HFF-Myc (cell line): ENCODE results near the gene ADAMTSL1.

ENCODE experiments used
- DNase-seq: peaks from one replicate; pipeline ENCODE4 v3.0.0-alpha.2; 2011; ENCODE audit warnings: low read depth; ENCODE audit errors: extremely low read depth
- H3K4me3 ChIP-seq: replicated peaks from 2 replicates; pipeline ENCODE4 v1.5.1; 2011; ENCODE audit warnings: low read depth, mild to moderate bottlenecking, control low read depth, low read length
- TF ChIP-seq, protein P1 (sequence below): IDR thresholded peaks from 2 replicates; pipeline ENCODE4 v1.5.1; 2012; ENCODE audit warnings: mild to moderate bottlenecking, low read depth, low read length, control low read depth; ENCODE audit errors: missing control alignments

ADAMTSL1 gene

DNA sequence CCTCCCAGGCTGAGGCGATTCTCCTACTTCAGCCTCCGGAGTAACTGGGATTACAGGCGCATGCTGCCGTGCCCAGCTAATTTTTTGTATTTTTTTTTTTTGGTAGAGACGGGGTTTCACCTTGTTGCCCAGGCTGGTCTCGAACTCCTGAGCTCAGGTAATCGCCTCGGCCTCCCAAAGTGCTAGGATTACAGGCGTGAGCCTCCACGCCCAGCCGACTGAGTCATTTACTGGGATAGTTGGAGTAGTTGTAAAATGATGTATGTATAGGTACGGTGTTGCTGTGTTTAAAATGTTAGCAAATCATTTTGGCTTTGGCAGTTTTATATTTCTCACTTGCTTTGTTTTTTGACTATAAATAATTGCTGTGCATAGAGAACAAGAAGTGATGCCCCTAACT is 209.4 kb downstream of the ADAMTSL1 start:
- H3K4me3 ChIP-seq: no peak overlapping the region
- DNase-seq: no peak
- TF ChIP-seq, protein P1, sequence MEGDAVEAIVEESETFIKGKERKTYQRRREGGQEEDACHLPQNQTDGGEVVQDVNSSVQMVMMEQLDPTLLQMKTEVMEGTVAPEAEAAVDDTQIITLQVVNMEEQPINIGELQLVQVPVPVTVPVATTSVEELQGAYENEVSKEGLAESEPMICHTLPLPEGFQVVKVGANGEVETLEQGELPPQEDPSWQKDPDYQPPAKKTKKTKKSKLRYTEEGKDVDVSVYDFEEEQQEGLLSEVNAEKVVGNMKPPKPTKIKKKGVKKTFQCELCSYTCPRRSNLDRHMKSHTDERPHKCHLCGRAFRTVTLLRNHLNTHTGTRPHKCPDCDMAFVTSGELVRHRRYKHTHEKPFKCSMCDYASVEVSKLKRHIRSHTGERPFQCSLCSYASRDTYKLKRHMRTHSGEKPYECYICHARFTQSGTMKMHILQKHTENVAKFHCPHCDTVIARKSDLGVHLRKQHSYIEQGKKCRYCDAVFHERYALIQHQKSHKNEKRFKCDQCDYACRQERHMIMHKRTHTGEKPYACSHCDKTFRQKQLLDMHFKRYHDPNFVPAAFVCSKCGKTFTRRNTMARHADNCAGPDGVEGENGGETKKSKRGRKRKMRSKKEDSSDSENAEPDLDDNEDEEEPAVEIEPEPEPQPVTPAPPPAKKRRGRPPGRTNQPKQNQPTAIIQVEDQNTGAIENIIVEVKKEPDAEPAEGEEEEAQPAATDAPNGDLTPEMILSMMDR: no peak

DNA sequence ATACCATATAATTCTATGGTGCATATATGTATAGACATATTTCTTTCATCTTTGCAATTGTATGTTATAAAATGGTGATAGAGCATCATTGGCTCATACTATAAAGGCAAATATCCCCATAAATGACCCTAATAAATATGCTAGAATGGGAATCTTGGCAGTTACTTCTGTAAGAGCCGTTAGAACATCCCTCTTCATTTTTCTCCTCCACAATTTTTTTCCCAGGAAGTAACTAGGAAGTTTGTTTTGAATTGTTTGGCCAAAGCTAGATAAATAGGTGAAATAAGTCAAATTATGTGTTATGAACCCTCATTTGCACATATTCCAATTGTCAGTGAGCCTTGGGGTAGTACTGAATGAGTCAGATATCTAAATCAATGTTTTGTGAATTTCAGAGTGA is 209.9 kb downstream of the ADAMTSL1 start:
- DNase-seq: no peak
- no peak overlapping the region for H3K4me3 ChIP-seq
- TF ChIP-seq, protein P1: no peak

DNA sequence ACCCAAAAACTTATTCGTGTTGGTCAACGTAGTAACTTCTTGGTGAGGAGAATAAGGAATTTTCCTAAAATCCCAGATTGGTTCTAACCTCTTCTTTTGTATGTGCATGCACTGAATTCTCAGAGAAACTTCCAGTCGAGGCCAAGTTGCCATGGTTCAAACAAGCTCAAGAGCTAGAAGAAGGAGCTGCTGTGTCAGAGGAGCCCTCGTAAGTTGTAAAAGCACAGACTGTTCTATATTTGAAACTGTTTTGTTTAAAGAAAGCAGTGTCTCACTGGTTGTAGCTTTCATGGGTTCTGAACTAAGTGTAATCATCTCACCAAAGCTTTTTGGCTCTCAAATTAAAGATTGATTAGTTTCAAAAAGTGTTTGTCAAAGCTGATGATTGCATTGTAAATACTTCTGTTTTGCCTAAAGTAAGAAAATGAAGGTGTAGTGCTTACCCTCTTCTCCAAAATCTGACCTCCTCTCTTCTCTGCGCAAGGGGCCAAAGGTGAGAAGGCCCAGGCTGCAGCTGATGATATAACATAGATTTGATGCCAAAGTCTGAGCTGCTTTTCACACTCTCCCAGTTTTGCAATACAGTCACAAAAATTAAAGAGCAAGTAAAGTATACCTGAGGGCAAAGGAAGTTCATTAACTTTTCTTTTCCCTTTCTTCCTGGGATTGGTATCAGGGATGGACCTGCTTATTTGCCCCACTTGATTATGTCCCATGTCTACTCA is 210.8 kb downstream of the ADAMTSL1 start:
- DNase-seq: no peak
- H3K4me3 ChIP-seq: no peak overlapping the region
- TF ChIP-seq, protein P1: no peak

DNA sequence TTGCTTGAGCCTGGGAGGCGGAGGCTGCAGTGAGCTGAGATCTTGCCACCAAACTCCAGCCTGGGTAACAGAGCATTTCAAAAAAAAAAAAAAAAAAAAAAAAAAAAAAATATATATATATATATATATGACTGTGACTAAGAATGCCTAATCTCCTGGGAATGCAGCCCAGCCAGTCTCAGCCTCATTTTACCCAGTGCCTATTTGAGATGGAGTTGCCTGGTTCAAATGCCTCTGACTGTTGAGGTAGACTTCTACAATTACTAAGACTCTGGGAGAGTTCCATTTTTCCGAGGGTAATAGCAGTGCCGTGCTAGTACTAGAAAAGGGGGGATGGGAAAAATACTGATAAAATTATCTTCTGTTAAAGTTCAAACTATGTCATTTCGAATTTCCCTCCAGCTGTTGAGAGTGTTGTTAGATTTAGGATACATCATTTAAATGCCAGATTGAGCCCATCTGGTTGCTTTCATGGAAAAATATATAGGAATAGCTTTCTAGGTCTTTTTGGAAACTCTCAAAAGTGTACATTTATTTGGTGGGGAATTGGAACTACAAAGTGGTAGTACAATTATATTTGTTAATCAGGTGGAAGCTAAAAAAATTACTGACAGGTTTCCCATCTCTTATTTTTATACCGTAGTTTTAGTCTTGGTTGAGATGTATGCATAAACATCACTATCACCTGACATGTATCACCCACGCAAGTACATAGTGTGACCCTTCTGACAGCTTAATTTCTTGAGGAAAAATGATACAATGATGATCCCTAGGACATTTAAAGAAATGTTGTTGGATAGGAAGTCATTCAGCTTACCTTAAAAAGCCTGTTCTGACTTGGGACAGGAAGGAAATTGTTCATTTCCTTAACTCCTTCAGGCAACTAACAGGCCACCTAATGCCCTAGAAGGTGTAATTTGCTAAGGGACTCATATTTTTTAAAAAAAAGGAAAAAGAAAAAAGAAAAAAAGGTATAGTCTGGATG is 214.9 kb downstream of the ADAMTSL1 start:
- DNase-seq: no peak
- TF ChIP-seq, protein P1: no peak

DNA sequence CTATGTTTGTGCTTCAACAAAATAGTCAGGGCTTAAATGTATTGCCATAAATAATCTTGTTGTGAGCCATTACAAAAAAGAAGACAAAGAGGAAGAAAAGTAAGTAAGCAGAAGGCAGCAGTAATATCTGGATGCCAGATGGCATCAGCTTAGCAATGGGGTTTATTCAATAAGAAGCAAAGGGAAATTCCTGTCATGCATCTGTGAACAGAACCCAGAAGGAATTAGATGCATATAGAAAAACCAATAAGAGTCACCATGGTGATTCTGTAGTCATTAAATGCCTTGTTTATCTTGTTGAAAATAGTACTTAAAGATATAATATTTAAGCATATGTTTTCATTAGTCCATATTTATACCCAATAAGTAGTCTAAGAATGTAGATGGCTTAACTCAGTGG is 216.0 kb downstream of the ADAMTSL1 start:
- DNase-seq: peak; percentile 42
- TF ChIP-seq, protein P1: no peak
- H3K4me3 ChIP-seq: no peak overlapping the region

More for the DNA sequence above, 214.9 kb downstream of the ADAMTSL1 start:
- H3K4me3 ChIP-seq: no peak overlapping the region

DNA sequence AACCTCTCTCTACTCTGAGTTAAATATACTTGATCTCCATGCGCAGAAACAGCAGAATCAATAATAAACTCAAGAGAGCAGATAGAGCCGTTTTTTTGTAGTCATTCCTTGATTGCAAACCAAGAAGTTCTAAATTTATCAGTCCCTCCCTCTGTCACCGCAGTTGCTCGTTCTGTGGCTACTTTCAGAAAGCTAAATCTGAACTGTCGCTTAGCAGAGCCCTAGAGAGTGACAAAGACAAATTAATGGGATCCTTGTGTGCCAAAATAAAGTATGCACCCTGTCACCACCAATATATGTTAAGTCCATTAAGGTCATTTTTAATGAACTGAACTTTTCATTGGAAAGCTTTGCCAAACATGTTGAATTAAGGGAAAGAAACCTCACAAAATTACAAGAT is 218.3 kb downstream of the ADAMTSL1 start:
- H3K4me3 ChIP-seq: no peak overlapping the region
- no peak for DNase-seq
- TF ChIP-seq, protein P1: no peak
